ENCODE data around the gene MARS2.

GRCh38 chr2:197707316-197708213 is 2.4 kb downstream of the MARS2 start:
- TF ChIP-seq POLR2A (IDR thresholded peaks at IDR 0.05; ENCODE audit: low read depth, low read length) (no peak), POLR2AphosphoS5 (IDR thresholded peaks at IDR 0.05; ENCODE audit: low read depth, low read length) (no peak), TAF1 (IDR thresholded peaks at IDR 0.05; ENCODE audit: low read depth, low read length) (no peak)

All from GM12891 (cell line).